Measurements from ENCODE around the gene KIAA1755. TPM values are rescaled to one million over a fixed set of nuclear protein-coding genes. Genes with fewer than 3 reads are reported as not detected.

Gene KIAA1755
- total and polyA plus RNA-seq, 7 experiments from 2014 or later: not detected

- H3K4me1 ChIP-seq (ENCODE audit: control insufficient read depth in 2 of 2, insufficient read depth in 2 of 2, low read length in 2 of 2): no peaks in the 10 kb centered on the region
- Mint-ChIP-seq H3K27ac (no peak overlapping the region), H3K27me3 (peaks cover 0 to 34% (median 15%) of the 10 kb centered on the region in 5 donors), H3K36me3 (no peaks in the 10 kb centered on the region), H3K9me3 (peaks cover 0 to 2% (median 0%) of the 10 kb centered on the region in 11 donors), H3K4me3 (no peak overlapping the region), H3K4me1 (no peaks in the 10 kb centered on the region)
- no peaks in the 10 kb centered on the region for H3K27me3 ChIP-seq (ENCODE audit: control insufficient read depth in 2 of 2, insufficient read depth in 2 of 2, low read length in 2 of 2)
- ChIA-PET POLR2A (no interaction called here), CTCF (no interaction called here)
- no peaks in the 10 kb centered on the region for H3K36me3 ChIP-seq (ENCODE audit: control insufficient read depth in 2 of 3, insufficient read depth in 3 of 3, low read length in 3 of 3)
- DNase-seq (no peak), ATAC-seq (no peak)
- no peak overlapping the region for H3K27ac ChIP-seq (ENCODE audit: low read depth, low read length)
- no peaks in the 10 kb centered on the region for H3K9me3 ChIP-seq (ENCODE audit: control insufficient read depth in 2 of 3, low read length in 3 of 3)
- intact Hi-C loops (cut with micrococcal nuclease): no loop called here
- no peak overlapping the region for H3K4me3 ChIP-seq (ENCODE audit: low read length)
These were observed 55.5 kb downstream of the KIAA1755 start for GRCh38 chr20:38205001-38205400.

- Histone ChIP-seq H3K4me3 (ENCODE audit: low read length) (no peak overlapping the region), H3K27ac (ENCODE audit: low read depth, low read length) (no peak overlapping the region), H3K27me3 (ENCODE audit: control insufficient read depth in 2 of 2, insufficient read depth in 2 of 2, low read length in 2 of 2) (no peaks in the 10 kb centered on the region), H3K9me3 (ENCODE audit: control insufficient read depth in 2 of 3, low read length in 3 of 3) (no peaks in the 10 kb centered on the region), H3K36me3 (ENCODE audit: control insufficient read depth in 2 of 3, insufficient read depth in 3 of 3, low read length in 3 of 3) (no peaks in the 10 kb centered on the region), H3K4me1 (ENCODE audit: control insufficient read depth in 2 of 2, insufficient read depth in 2 of 2, low read length in 2 of 2) (no peaks in the 10 kb centered on the region)
- CTCF ChIA-PET: no interaction called here
- peaks cover 0 to 32% (median 15%) of the 10 kb centered on the region in 5 donors for H3K27me3 Mint-ChIP-seq
- H3K27ac Mint-ChIP-seq: no peak overlapping the region
- intact Hi-C loops (cut with micrococcal nuclease): no loop called here
- no peak for DNase-seq
- POLR2A ChIA-PET: no interaction called here
- H3K36me3 Mint-ChIP-seq: no peaks in the 10 kb centered on the region
- H3K4me3 Mint-ChIP-seq: no peak overlapping the region
- ATAC-seq: no peak
- peaks cover 0 to 2% (median 0%) of the 10 kb centered on the region in 11 donors for H3K9me3 Mint-ChIP-seq
- no peaks in the 10 kb centered on the region for H3K4me1 Mint-ChIP-seq
These were observed 56.6 kb downstream of the KIAA1755 start for GRCh38 chr20:38203981-38204357.

- no peaks in the 10 kb centered on the region for H3K9me3 ChIP-seq (ENCODE audit: control insufficient read depth in 2 of 3, low read length in 3 of 3)
- POLR2A ChIA-PET: no interaction called here
- no peaks in the 10 kb centered on the region for H3K27me3 ChIP-seq (ENCODE audit: control insufficient read depth in 2 of 2, insufficient read depth in 2 of 2, low read length in 2 of 2)
- no peaks in the 10 kb centered on the region for H3K4me1 Mint-ChIP-seq
- no peaks in the 10 kb centered on the region for H3K36me3 ChIP-seq (ENCODE audit: control insufficient read depth in 2 of 3, insufficient read depth in 3 of 3, low read length in 3 of 3)
- no peak for DNase-seq
- no peak for ATAC-seq
- CTCF ChIA-PET: no interaction called here
- no peak overlapping the region for H3K27ac ChIP-seq (ENCODE audit: low read depth, low read length)
- H3K4me3 Mint-ChIP-seq: no peak overlapping the region
- intact Hi-C loops (cut with micrococcal nuclease): no loop called here
- no peaks in the 10 kb centered on the region for H3K36me3 Mint-ChIP-seq
- no peak overlapping the region for H3K27ac Mint-ChIP-seq
- H3K4me3 ChIP-seq (ENCODE audit: low read length): no peak overlapping the region
- no peaks in the 10 kb centered on the region for H3K4me1 ChIP-seq (ENCODE audit: control insufficient read depth in 2 of 2, insufficient read depth in 2 of 2, low read length in 2 of 2)
- H3K9me3 Mint-ChIP-seq: peaks cover 0 to 2% (median 0%) of the 10 kb centered on the region in 11 donors
- peaks cover 0 to 30% (median 11%) of the 10 kb centered on the region in 5 donors for H3K27me3 Mint-ChIP-seq
These were observed 57.1 kb downstream of the KIAA1755 start for GRCh38 chr20:38203337-38203980.

GRCh38 chr20:38202982-38203293, 57.6 kb downstream of the KIAA1755 start:
- H3K9me3 ChIP-seq (ENCODE audit: control insufficient read depth in 2 of 3, low read length in 3 of 3): no peaks in the 10 kb centered on the region
- no peaks in the 10 kb centered on the region for H3K27me3 ChIP-seq (ENCODE audit: control insufficient read depth in 2 of 2, insufficient read depth in 2 of 2, low read length in 2 of 2)
- DNase-seq (no peak), ATAC-seq (no peak)
- CTCF ChIA-PET: no interaction called here
- Mint-ChIP-seq H3K9me3 (peaks cover 0 to 2% (median 0%) of the 10 kb centered on the region in 11 donors), H3K36me3 (no peaks in the 10 kb centered on the region), H3K4me3 (no peak overlapping the region), H3K27me3 (peaks cover 0 to 26% (median 7%) of the 10 kb centered on the region in 5 donors), H3K27ac (no peak overlapping the region), H3K4me1 (no peaks in the 10 kb centered on the region)
- H3K27ac ChIP-seq (ENCODE audit: low read depth, low read length): no peak overlapping the region
- no peak overlapping the region for H3K4me3 ChIP-seq (ENCODE audit: low read length)
- intact Hi-C loops (cut with micrococcal nuclease): no loop called here
- POLR2A ChIA-PET: no interaction called here
- H3K4me1 ChIP-seq (ENCODE audit: control insufficient read depth in 2 of 2, insufficient read depth in 2 of 2, low read length in 2 of 2): no peaks in the 10 kb centered on the region
- no peaks in the 10 kb centered on the region for H3K36me3 ChIP-seq (ENCODE audit: control insufficient read depth in 2 of 3, insufficient read depth in 3 of 3, low read length in 3 of 3)

GRCh38 chr20:38202153-38202981, 58.2 kb downstream of the KIAA1755 start:
- H3K27me3 ChIP-seq (ENCODE audit: control insufficient read depth in 2 of 2, insufficient read depth in 2 of 2, low read length in 2 of 2): no peaks in the 10 kb centered on the region
- peaks cover 2 to 24% (median 7%) of the 10 kb centered on the region in 5 donors for H3K27me3 Mint-ChIP-seq
- ATAC-seq: no peak
- no peaks in the 10 kb centered on the region for H3K36me3 Mint-ChIP-seq
- CTCF ChIA-PET: no interaction called here
- H3K27ac Mint-ChIP-seq: no peak overlapping the region
- intact Hi-C loops (cut with micrococcal nuclease): no loop called here
- POLR2A ChIA-PET: no interaction called here
- peaks cover 0 to 2% (median 0%) of the 10 kb centered on the region in 11 donors for H3K9me3 Mint-ChIP-seq
- no peak overlapping the region for H3K27ac ChIP-seq (ENCODE audit: low read depth, low read length)
- no peak for DNase-seq
- H3K4me3 ChIP-seq (ENCODE audit: low read length): no peak overlapping the region
- H3K4me3 Mint-ChIP-seq: no peak overlapping the region
- H3K4me1 Mint-ChIP-seq: no peaks in the 10 kb centered on the region
- H3K4me1 ChIP-seq (ENCODE audit: control insufficient read depth in 2 of 2, insufficient read depth in 2 of 2, low read length in 2 of 2): no peaks in the 10 kb centered on the region
- no peaks in the 10 kb centered on the region for H3K36me3 ChIP-seq (ENCODE audit: control insufficient read depth in 2 of 3, insufficient read depth in 3 of 3, low read length in 3 of 3)
- no peaks in the 10 kb centered on the region for H3K9me3 ChIP-seq (ENCODE audit: control insufficient read depth in 2 of 3, low read length in 3 of 3)

GRCh38 chr20:38201356-38201755, 59.2 kb downstream of the KIAA1755 start:
- no peaks in the 10 kb centered on the region for H3K4me1 Mint-ChIP-seq

GRCh38 chr20:38200646-38201045, 59.9 kb downstream of the KIAA1755 start:
- H3K9me3 ChIP-seq (ENCODE audit: control insufficient read depth in 2 of 3, low read length in 3 of 3): no peaks in the 10 kb centered on the region
- intact Hi-C loops (cut with micrococcal nuclease): no loop called here
- H3K4me3 ChIP-seq (ENCODE audit: low read length): no peak overlapping the region
- Mint-ChIP-seq H3K36me3 (no peaks in the 10 kb centered on the region), H3K9me3 (peaks cover 0 to 2% (median 0%) of the 10 kb centered on the region in 11 donors), H3K4me3 (no peak overlapping the region), H3K27ac (no peak overlapping the region), H3K27me3 (peaks cover 0 to 15% (median 6%) of the 10 kb centered on the region in 5 donors), H3K4me1 (no peaks in the 10 kb centered on the region)
- no peaks in the 10 kb centered on the region for H3K27me3 ChIP-seq (ENCODE audit: control insufficient read depth in 2 of 2, insufficient read depth in 2 of 2, low read length in 2 of 2)
- ATAC-seq (no peak), DNase-seq (no peak)
- H3K36me3 ChIP-seq (ENCODE audit: control insufficient read depth in 2 of 3, insufficient read depth in 3 of 3, low read length in 3 of 3): no peaks in the 10 kb centered on the region
- ChIA-PET POLR2A (no interaction called here), CTCF (no interaction called here)
- no peak overlapping the region for H3K27ac ChIP-seq (ENCODE audit: low read depth, low read length)
- no peaks in the 10 kb centered on the region for H3K4me1 ChIP-seq (ENCODE audit: control insufficient read depth in 2 of 2, insufficient read depth in 2 of 2, low read length in 2 of 2)

More at GRCh38 chr20:38201356-38201755, 59.2 kb downstream of the KIAA1755 start:
- ATAC-seq (peak; percentile 66), DNase-seq (no peak)
- Histone ChIP-seq H3K36me3 (ENCODE audit: control insufficient read depth in 2 of 3, insufficient read depth in 3 of 3, low read length in 3 of 3) (no peaks in the 10 kb centered on the region), H3K27ac (ENCODE audit: low read depth, low read length) (no peak overlapping the region), H3K4me1 (ENCODE audit: control insufficient read depth in 2 of 2, insufficient read depth in 2 of 2, low read length in 2 of 2) (no peaks in the 10 kb centered on the region), H3K27me3 (ENCODE audit: control insufficient read depth in 2 of 2, insufficient read depth in 2 of 2, low read length in 2 of 2) (no peaks in the 10 kb centered on the region), H3K4me3 (ENCODE audit: low read length) (no peak overlapping the region), H3K9me3 (ENCODE audit: control insufficient read depth in 2 of 3, low read length in 3 of 3) (no peaks in the 10 kb centered on the region)
- Mint-ChIP-seq H3K9me3 (peaks cover 0 to 2% (median 0%) of the 10 kb centered on the region in 11 donors), H3K27me3 (peaks cover 4 to 20% (median 6%) of the 10 kb centered on the region in 5 donors), H3K27ac (no peak overlapping the region), H3K36me3 (no peaks in the 10 kb centered on the region), H3K4me3 (no peak overlapping the region)
- ChIA-PET CTCF (no interaction called here), POLR2A (no interaction called here)
- intact Hi-C loops (cut with micrococcal nuclease): no loop called here

All from naive thymus-derived CD4-positive, alpha-beta T cell (primary cell).